Peyer's patch (tissue), 4 donors: ENCODE results near the gene ITGB6.

Experiments
- CTCF ChIP-seq, 6 experiments: fragments of 450-650 bp in 4 of 6; fragments of 200-600 bp in 2 of 6; sonication (generic) in 1 of 6; IDR thresholded peaks; one replicate each; pipeline ENCODE4 v1.5.1; 2017 to 2019; ENCODE audit warnings: antibody characterized with exemption in 6 of 6, mild to moderate bottlenecking in 3 of 6, moderate library complexity in 1 of 6
- POLR2A ChIP-seq, 2 donors: fragments of 450-650 bp; IDR thresholded peaks; one replicate each; pipeline ENCODE4 v1.5.1; 2017; ENCODE audit warnings: antibody characterized with exemption in 2 of 2, mild to moderate bottlenecking in 2 of 2, moderate library complexity in 2 of 2

- no peak for TF ChIP-seq CTCF (IDR thresholded peaks at IDR 0.05)
- TF ChIP-seq POLR2A (IDR thresholded peaks at IDR 0.05), result no peak
Measured at GRCh38 chr2:160222546-160223283, 22.6 kb upstream of the ITGB6 start.
